ENCODE data around the gene FGF21.

The FGF21 gene

DNA sequence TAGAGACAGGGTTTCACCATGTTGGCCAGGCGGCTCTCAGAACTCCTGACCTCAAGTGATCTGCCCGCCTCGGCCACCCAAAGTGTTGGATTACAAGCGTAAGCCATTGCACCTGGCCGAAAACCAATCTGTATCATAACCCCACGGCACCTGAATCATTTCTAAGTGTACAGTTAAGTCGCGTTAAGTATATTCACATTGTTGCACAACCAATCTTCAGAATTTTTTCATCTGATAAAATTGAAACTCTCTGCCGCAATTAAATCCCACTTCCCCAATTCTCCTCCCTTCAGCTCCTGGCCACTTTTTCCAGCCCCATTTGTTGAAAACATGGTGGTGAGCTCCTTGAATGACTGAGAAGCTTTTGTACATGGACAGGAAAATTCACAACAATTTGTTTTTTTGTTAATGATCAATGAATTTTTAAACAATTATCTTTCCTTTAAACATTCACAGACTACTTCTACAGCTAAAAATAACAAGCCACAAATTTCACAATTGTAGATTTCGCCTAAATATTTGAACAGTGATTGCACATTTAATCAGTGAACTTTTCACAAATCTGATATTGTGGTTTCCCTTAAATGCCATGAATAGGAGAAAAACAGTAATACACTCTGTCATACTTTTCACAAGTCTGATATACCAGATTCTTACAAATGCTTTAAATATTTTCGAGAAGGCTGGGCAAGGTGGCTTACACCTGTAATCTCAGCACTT lies 13.8 kb downstream of the FGF21 start:
- no peaks in the 10 kb centered on the region for H3K36me3 ChIP-seq (ENCODE audit: control insufficient read depth, insufficient read depth, low read length)
- H3K4me2 ChIP-seq (ENCODE audit: low read length) = no peak overlapping the region
- H3K4me3 ChIP-seq (ENCODE audit: low read depth, low read length) = no peak overlapping the region
- no peaks in the 10 kb centered on the region for H3K4me1 ChIP-seq
- no peaks in the 10 kb centered on the region for H3K27me3 ChIP-seq (ENCODE audit: control insufficient read depth, insufficient read depth, low read length)
- H3K9ac ChIP-seq = no peak overlapping the region
- no peaks in the 10 kb centered on the region for H3K9me3 ChIP-seq (ENCODE audit: control insufficient read depth, low read length)
- H3K27ac ChIP-seq = no peak overlapping the region
- TF ChIP-seq, protein P1, sequence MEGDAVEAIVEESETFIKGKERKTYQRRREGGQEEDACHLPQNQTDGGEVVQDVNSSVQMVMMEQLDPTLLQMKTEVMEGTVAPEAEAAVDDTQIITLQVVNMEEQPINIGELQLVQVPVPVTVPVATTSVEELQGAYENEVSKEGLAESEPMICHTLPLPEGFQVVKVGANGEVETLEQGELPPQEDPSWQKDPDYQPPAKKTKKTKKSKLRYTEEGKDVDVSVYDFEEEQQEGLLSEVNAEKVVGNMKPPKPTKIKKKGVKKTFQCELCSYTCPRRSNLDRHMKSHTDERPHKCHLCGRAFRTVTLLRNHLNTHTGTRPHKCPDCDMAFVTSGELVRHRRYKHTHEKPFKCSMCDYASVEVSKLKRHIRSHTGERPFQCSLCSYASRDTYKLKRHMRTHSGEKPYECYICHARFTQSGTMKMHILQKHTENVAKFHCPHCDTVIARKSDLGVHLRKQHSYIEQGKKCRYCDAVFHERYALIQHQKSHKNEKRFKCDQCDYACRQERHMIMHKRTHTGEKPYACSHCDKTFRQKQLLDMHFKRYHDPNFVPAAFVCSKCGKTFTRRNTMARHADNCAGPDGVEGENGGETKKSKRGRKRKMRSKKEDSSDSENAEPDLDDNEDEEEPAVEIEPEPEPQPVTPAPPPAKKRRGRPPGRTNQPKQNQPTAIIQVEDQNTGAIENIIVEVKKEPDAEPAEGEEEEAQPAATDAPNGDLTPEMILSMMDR (IDR thresholded peaks at IDR 0.05) = no peak
- no peak overlapping the region for H2AFZ ChIP-seq
- no peaks in the 10 kb centered on the region for H3K79me2 ChIP-seq

DNA sequence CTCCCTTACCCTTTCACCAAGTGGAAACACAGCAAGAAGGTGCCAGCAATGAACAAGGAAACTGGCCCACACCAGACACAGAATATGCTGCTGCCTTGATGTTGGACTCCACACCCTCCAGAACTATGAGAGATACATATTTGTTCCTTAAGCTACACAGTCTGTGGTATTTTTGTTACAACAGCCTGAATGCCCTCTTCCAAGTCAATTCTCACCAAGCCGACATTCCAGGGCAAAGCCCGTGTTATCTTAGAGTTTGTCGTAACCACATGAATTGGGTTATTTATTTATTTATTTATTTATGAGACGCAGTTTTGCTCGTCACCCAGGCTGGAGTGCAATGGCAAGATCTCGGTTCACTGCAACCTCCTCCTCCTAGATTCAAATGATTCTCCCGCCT lies 14.9 kb downstream of the FGF21 start:
- no peaks in the 10 kb centered on the region for H3K27me3 ChIP-seq (ENCODE audit: control insufficient read depth, insufficient read depth, low read length)
- TF ChIP-seq, protein P1 (IDR thresholded peaks at IDR 0.05) = no peak

DNA sequence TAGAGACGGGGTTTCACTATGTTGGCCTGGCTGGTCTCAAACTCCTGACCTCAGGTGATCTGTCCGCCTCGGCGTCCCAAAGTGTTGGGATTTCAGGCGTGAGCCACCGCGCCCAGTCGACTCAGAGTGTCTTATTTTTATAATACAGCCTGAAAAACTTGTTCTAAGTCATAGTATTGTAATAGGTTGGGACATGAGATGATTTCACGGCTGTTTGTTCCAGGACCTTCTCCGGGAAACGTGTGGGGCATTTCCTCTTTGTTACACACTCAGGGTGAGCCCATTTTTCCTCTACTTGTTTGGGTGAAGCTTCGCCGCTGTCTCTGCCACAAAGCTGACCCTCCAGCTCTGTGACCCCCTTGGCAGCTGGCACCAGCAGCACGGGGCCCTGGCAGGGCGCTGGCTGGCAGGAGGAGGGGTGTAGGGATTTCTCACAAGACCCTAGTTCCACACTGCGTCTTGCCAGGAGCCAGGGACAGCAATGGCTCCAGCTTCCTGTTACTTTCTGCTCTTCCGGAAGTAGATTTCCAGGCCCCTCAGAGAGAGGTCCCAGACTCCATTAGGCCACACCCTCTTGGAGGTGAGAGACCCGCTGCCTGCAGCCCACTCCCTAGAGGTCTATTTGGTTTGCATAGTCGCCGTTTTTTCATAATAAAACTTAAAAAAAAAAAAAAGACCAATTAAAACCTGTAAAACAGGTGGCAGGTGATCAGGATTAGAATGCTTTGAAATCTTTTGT lies 15.6 kb downstream of the FGF21 start:
- no peaks in the 10 kb centered on the region for H3K79me2 ChIP-seq
- H3K9ac ChIP-seq = no peak overlapping the region
- TF ChIP-seq, protein P1 (IDR thresholded peaks at IDR 0.05) = no peak
- peak overlapping the region; percentile 22 for H2AFZ ChIP-seq
- H3K4me3 ChIP-seq (ENCODE audit: low read depth, low read length) = no peak overlapping the region
- no peak overlapping the region for H3K27ac ChIP-seq
- H3K27me3 ChIP-seq (ENCODE audit: control insufficient read depth, insufficient read depth, low read length) = no peaks in the 10 kb centered on the region
- H3K9me3 ChIP-seq (ENCODE audit: control insufficient read depth, low read length) = no peaks in the 10 kb centered on the region
- no peaks in the 10 kb centered on the region for H3K36me3 ChIP-seq (ENCODE audit: control insufficient read depth, insufficient read depth, low read length)
- H3K4me2 ChIP-seq (ENCODE audit: low read length) = no peak overlapping the region
- H3K4me1 ChIP-seq = no peaks in the 10 kb centered on the region

More for the DNA sequence above, 14.9 kb downstream of the FGF21 start:
- no peak overlapping the region for H2AFZ ChIP-seq
- no peaks in the 10 kb centered on the region for H3K4me1 ChIP-seq
- no peak overlapping the region for H3K4me3 ChIP-seq (ENCODE audit: low read depth, low read length)
- H3K79me2 ChIP-seq = no peaks in the 10 kb centered on the region
- no peaks in the 10 kb centered on the region for H3K9me3 ChIP-seq (ENCODE audit: control insufficient read depth, low read length)
- H3K9ac ChIP-seq = no peak overlapping the region
- no peaks in the 10 kb centered on the region for H3K36me3 ChIP-seq (ENCODE audit: control insufficient read depth, insufficient read depth, low read length)
- H3K4me2 ChIP-seq (ENCODE audit: low read length) = no peak overlapping the region
- no peak overlapping the region for H3K27ac ChIP-seq

DNA sequence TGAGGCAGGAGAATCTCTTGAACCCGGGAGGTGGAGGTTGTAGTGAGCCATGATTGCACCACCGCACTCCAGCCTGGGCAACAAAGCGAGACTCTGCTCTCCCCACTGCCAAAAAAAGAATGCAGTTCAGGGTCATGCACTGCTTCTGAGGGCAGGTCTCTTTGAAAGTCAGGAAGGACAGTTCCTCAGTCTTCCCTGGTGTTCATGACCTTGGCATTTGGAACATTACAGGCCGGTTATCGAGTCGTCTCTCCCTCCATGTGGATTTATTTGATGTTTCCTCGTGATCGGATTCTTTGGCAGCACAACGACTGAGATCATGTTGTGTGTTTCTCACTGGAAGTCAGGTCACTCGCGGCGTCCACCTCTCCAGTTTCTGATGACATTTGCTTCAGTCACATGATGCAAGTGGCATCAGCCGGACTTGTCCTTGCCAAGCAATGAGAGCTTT lies 17.2 kb downstream of the FGF21 start:
- Histone ChIP-seq H3K4me1 (no peaks in the 10 kb centered on the region), H3K4me2 (ENCODE audit: low read length) (peak overlapping the region; percentile 27), H3K9ac (no peak overlapping the region), H2AFZ (no peak overlapping the region), H3K27me3 (ENCODE audit: control insufficient read depth, insufficient read depth, low read length) (no peaks in the 10 kb centered on the region), H3K4me3 (ENCODE audit: low read depth, low read length) (no peak overlapping the region), H3K27ac (no peak overlapping the region), H3K9me3 (ENCODE audit: control insufficient read depth, low read length) (no peaks in the 10 kb centered on the region), H3K79me2 (no peaks in the 10 kb centered on the region), H3K36me3 (ENCODE audit: control insufficient read depth, insufficient read depth, low read length) (no peaks in the 10 kb centered on the region)
- TF ChIP-seq, protein P1 (IDR thresholded peaks at IDR 0.05) = no peak
